Endothelial cell of umbilical vein (primary cell): Measurements from ENCODE around the gene TBC1D14. TPM values are rescaled to one million over a fixed set of nuclear protein-coding genes. Genes with fewer than 3 reads are reported as not detected.

Experiments
- BruUV-seq: library from RNA; stranded (reverse); fragments of 400-500 nt; replicated peaks from 2 replicates; lab custom pipeline; 2021; lab: Mats Ljungman, UMichigan
- CTCF ChIA-PET: fragments of 300-600, 350-600 bp; sonication (Branson Sonifier 250); formaldehyde crosslinking; loops from one replicate; lab custom pipeline; 2021; ENCODE audit warnings: antibody characterized with exemption, inconsistent platforms; lab: Charles Lee
- POLR2A ChIA-PET: fragments of 300-600, 350-600 bp; sonication (Branson Sonifier 250); formaldehyde crosslinking; loops from one replicate; lab custom pipeline; 2021; ENCODE audit warnings: antibody characterized with exemption, inconsistent platforms; lab: Charles Lee
- DNase-seq: peaks from one replicate; pipeline ENCODE4 v3.0.0-alpha.2; 2011; ENCODE audit warnings: low read depth, low spot score
- FAIRE-seq: peaks from 2 replicates; lab custom pipeline; 2011; peaks lifted over from hg19 to GRCh38; lab: Jason Lieb, UNC
- H2AFZ ChIP-seq: 2 replicates; pipeline ENCODE4 v1.6.0; 2012; ENCODE audit warnings: low read depth, low read length, control low read depth, inconsistent platforms
- H3K27ac ChIP-seq: 2 replicates; pipeline ENCODE4 v1.5.1; 2011; ENCODE audit warnings: low read depth, mild to moderate bottlenecking, control low read depth, low read length, moderate library complexity; ENCODE audit not compliant: insufficient read depth
- H3K27me3 ChIP-seq, 2 experiments: 2 replicates each; pipeline versions ENCODE4 v1.6.0 to v1.6.1; 2011; ENCODE audit warnings: low read length in 2 of 2, mixed read lengths in 1 of 2; ENCODE audit not compliant: control insufficient read depth in 2 of 2, insufficient read depth in 2 of 2
- H3K36me3 ChIP-seq, 2 experiments: 2 replicates in 1 of 2; 3 replicates in 1 of 2; pipeline ENCODE4 v1.5.1; 2011; ENCODE audit warnings: low read length in 2 of 2, mild to moderate bottlenecking in 1 of 2, moderate library complexity in 1 of 2; ENCODE audit not compliant: control insufficient read depth in 2 of 2, insufficient read depth in 2 of 2; ENCODE audit errors: extremely low read depth in 1 of 2
- H3K4me1 ChIP-seq: 3 replicates; pipeline ENCODE4 v1.5.1; 2011; ENCODE audit warnings: mild to moderate bottlenecking, low read length; ENCODE audit not compliant: control insufficient read depth, insufficient read depth; ENCODE audit errors: extremely low read depth
- H3K4me2 ChIP-seq: 2 replicates; pipeline ENCODE4 v1.6.1; 2011; ENCODE audit warnings: low read length, control low read depth, mixed read lengths; ENCODE audit not compliant: insufficient read depth
- H3K4me3 ChIP-seq, 3 experiments: fragments of 200-600 bp in 1 of 3; sonication (generic), shearing (Covaris generic) in 1 of 3; replicated peaks in 1 of 3; 2 replicates each; pipeline ENCODE4 v1.5.1; 2011 to 2016; ENCODE audit warnings: control low read depth in 3 of 3, low read length in 3 of 3, mild to moderate bottlenecking in 2 of 3, inconsistent platforms in 1 of 3, low read depth in 1 of 3, moderate library complexity in 1 of 3; ENCODE audit not compliant: insufficient read depth in 1 of 3
- H3K79me2 ChIP-seq: 2 replicates; pipeline ENCODE4 v1.6.0; 2012; ENCODE audit warnings: low read length, inconsistent platforms; ENCODE audit not compliant: control insufficient read depth, insufficient read depth
- H3K9ac ChIP-seq: replicated peaks from 2 replicates; pipeline ENCODE3; 2011; ENCODE audit warnings: low read length, control low read depth; ENCODE audit not compliant: insufficient read depth; ENCODE audit errors: extremely low read depth
- H3K9me1 ChIP-seq: replicated peaks from 3 replicates; pipeline ENCODE4 v1.6.0; 2011; ENCODE audit warnings: mild to moderate bottlenecking, low read length; ENCODE audit not compliant: control insufficient read depth, insufficient read depth; ENCODE audit errors: extremely low read depth
- H3K9me3 ChIP-seq: replicated peaks from 2 replicates; pipeline ENCODE4 v1.5.1; 2012; ENCODE audit warnings: low read length, inconsistent platforms; ENCODE audit not compliant: control insufficient read depth, insufficient read depth
- H4K20me1 ChIP-seq: replicated peaks from 2 replicates; pipeline ENCODE3; 2011; ENCODE audit warnings: mild to moderate bottlenecking, low read length; ENCODE audit not compliant: control insufficient read depth, insufficient read depth; ENCODE audit errors: extremely low read depth
- CTCF ChIP-seq, 2 donors: IDR thresholded peaks; 1 replicate in 1 of 2; 2 replicates in 1 of 2; pipeline ENCODE4 v1.5.1; 2011; ENCODE audit warnings: low read length in 2 of 2, mild to moderate bottlenecking in 2 of 2, moderate library complexity in 2 of 2, control low read depth in 1 of 2, inconsistent platforms in 1 of 2, low read depth in 1 of 2; ENCODE audit not compliant: insufficient read depth in 1 of 2; ENCODE audit errors: extremely low read depth in 1 of 2
- EZH2 ChIP-seq: IDR thresholded peaks from 2 replicates; pipeline ENCODE4 v1.6.1; 2012; ENCODE audit warnings: borderline replicate concordance, low read depth, mild to moderate bottlenecking, moderate library complexity, low read length, inconsistent platforms; ENCODE audit not compliant: severe bottlenecking
- FOS ChIP-seq: IDR thresholded peaks from 2 replicates; pipeline ENCODE4 v1.6.1; 2011; ENCODE audit warnings: mild to moderate bottlenecking, low read length, moderate library complexity, borderline replicate concordance; ENCODE audit not compliant: insufficient read depth
- GATA2 ChIP-seq: IDR thresholded peaks from 2 replicates; pipeline ENCODE4 v1.7.0; 2011; ENCODE audit warnings: low read depth, mild to moderate bottlenecking, moderate library complexity, mixed read lengths, low read length; ENCODE audit not compliant: insufficient read length, insufficient read depth
- POLR2A ChIP-seq: IDR thresholded peaks from 2 replicates; pipeline ENCODE4 v1.6.1; 2012; ENCODE audit warnings: low read depth, mild to moderate bottlenecking, control low read depth, low read length
- dilution Hi-C: fragments of 300-500 bp; cut with MboI; formaldehyde crosslinking; loops from one replicate; pipeline ENCODE4 v1.15.0; 2019; ENCODE audit warnings: low sequenced_read_pairs; ENCODE audit not compliant: extremely low pct_ligation_motif_present
- intact Hi-C: fragments of 100-400 bp; cut with micrococcal nuclease; formaldehyde crosslinking; loops from one replicate; pipeline ENCODE4 v1.10.0; 2022
- polyA plus RNA-seq, 4 experiments: library from polyadenylated mRNA; depleted of rRNA in 3 of 4; stranded (reverse) in 3 of 4; unstranded in 1 of 4; fragments of >200 nt; gene quantifications; 2 replicates each; pipeline versions ENCODE4 v1.2.1 to v1.2.3, GENCODE V29; 2011 to 2012; ENCODE audit warnings: missing spikeins in 1 of 4
- total RNA-seq: library from RNA; stranded (reverse); gene quantifications from 2 replicates; pipeline ENCODE4 v1.2.3, GENCODE V29; 2021

TBC1D14 gene
- total and polyA plus RNA-seq, 2 donors (not counting 3 experiments of a cell fraction or from before 2014, with no cell fraction given) = 23.7 to 24.8 TPM

- Histone ChIP-seq H2AFZ (no peak overlapping the region), H3K9me3 (no peaks in the 10 kb centered on the region), H3K9ac (no peak overlapping the region), H3K4me2 (no peak overlapping the region), H3K9me1 (no peaks in the 10 kb centered on the region), H4K20me1 (no peaks in the 10 kb centered on the region), H3K4me1 (no peaks in the 10 kb centered on the region), H3K27ac (no peak overlapping the region), H3K79me2 (no peaks in the 10 kb centered on the region), H3K36me3 (no peaks in the 10 kb centered on the region), H3K27me3 (no peaks in the 10 kb centered on the region), H3K4me3 (no peak overlapping the region)
- CTCF ChIA-PET = interaction anchor here (1.1 to 1.4 kb wide), 2 partner anchors 22 kb away, joined by 4 to 5 read pairs; no protein-coding TSS in a partner anchor
- BruUV-seq = no TSS peak
- dilution Hi-C loops (no loop called here), intact Hi-C loops (no loop called here)
- no peak for DNase-seq
- no peak for TF ChIP-seq FOS
- no peak for TF ChIP-seq EZH2
- TF ChIP-seq CTCF (IDR thresholded peaks at IDR 0.05; ENCODE audit: extremely low read depth in 1 of 2, insufficient read depth in 1 of 2, low read depth in 1 of 2, low read length in 2 of 2) = no peak
- TF ChIP-seq POLR2A = no peak
- POLR2A ChIA-PET = no interaction called here
- FAIRE-seq = no peak
Observed at GRCh38 chr4:6951880-6952381, 42.3 kb downstream of the TBC1D14 start.

GRCh38 chr4:6953751-6954380 lies 44.2 kb downstream of the TBC1D14 start:
- H3K9me3 ChIP-seq = no peaks in the 10 kb centered on the region
- TF ChIP-seq GATA2 = no peak
- no TSS peak for BruUV-seq
- dilution Hi-C loops = no loop called here
- FAIRE-seq (no peak), DNase-seq (no peak)
- no peaks in the 10 kb centered on the region for H3K9me1 ChIP-seq
- H3K4me1 ChIP-seq = no peaks in the 10 kb centered on the region
- intact Hi-C loops = no loop called here
- H3K9ac ChIP-seq = no peak overlapping the region
- no peaks in the 10 kb centered on the region for H3K79me2 ChIP-seq
- no peaks in the 10 kb centered on the region for H3K36me3 ChIP-seq
- H3K27me3 ChIP-seq = no peaks in the 10 kb centered on the region
- POLR2A ChIA-PET = no interaction called here
- H3K4me3 ChIP-seq = no peak overlapping the region
- no peak overlapping the region for H3K4me2 ChIP-seq
- H4K20me1 ChIP-seq = no peaks in the 10 kb centered on the region
- CTCF ChIA-PET = no interaction called here
- H3K27ac ChIP-seq = no peak overlapping the region
- no peak overlapping the region for H2AFZ ChIP-seq
